NCI-H226 (cell line): Measurements from ENCODE around the gene KIF3B.
"Not testable (repeated sequence)": the region's sequence is repeated elsewhere in the genome, so short reads cannot be mapped to it uniquely, and the experiment has no call there.

Experiments used
- DNase-seq: peaks from one replicate; pipeline ENCODE4 v3.0.0-alpha.2; 2015

The KIF3B gene

DNA sequence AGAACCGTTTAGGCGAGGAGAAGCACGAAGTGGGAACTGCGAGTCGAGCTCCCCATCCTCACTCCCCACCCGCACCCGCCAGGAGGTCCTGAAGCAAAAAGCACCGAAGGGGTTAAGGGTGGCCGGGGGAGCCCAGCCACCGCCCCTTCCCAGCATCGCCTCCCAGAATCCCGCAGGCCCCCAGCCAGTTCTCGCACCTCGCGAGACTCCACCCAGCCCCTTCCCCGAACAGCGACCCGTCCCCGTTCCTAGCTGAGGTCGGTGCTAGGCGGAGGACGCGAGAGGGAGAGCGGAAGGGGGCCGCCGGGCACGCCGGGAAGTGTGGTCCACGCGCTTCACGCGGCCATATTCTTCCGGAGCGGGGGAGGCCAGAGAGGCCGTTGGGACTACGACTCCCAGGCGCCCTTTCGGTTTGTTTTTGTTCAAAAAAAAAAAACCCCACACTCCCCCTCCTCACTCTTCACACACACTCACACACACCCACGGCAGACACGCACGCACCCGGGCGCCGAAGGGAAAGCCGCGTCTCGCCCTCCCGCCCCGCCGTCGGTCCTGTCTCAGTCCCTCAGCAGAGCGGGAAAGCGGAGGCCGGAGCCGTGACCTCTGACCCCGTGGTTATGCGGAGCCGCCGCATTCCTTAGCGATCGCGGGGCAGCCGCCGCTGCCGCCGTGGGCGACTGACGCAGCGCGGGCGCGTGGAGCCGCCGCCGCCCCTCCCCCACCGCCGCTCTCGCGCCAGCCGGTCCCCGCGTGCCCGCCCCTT, 80.6 kb downstream of the KIF3B start, which contains the start of gene ASXL1:
Gene ASXL1 (plus strand): TSS at position 463 of the 763 bp plus-strand sequence. CDS start 445 bp downstream, outside the sequence.
- DNase-seq = peak; percentile 97

DNA sequence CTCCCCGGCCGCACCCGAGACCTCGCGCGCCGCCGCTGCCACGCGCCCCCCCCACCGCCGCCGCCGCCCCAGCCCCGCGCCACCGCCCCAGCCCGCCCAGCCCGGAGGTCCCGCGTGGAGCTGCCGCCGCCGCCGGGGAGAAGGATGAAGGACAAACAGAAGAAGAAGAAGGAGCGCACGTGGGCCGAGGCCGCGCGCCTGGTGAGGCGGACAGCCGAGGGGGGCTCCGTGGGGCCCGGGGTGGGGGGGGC, 81.1 kb downstream of the KIF3B start:
- DNase-seq = no peak

GRCh38 chr20:32358883-32359632, 81.6 kb downstream of the KIF3B start:
- DNase-seq = peak; percentile 46

GRCh38 chr20:32359633-32360332, 82.3 kb downstream of the KIF3B start:
- DNase-seq = no peak

DNA sequence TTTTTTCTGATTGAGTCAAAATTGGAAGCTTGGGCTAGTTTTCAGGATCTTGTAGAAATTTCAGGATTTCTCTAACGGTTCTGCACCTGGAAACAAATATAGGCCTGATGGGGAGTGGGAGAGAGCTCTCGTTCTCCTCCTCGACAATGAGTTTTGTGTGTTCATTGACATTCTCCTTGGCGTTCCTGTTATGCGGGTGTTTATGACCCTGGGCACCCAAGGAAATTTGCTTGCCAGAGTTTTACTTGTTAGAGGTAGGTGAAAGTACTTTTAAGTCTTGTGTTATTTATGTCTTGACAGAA, 82.8 kb downstream of the KIF3B start:
- DNase-seq = no peak

DNA sequence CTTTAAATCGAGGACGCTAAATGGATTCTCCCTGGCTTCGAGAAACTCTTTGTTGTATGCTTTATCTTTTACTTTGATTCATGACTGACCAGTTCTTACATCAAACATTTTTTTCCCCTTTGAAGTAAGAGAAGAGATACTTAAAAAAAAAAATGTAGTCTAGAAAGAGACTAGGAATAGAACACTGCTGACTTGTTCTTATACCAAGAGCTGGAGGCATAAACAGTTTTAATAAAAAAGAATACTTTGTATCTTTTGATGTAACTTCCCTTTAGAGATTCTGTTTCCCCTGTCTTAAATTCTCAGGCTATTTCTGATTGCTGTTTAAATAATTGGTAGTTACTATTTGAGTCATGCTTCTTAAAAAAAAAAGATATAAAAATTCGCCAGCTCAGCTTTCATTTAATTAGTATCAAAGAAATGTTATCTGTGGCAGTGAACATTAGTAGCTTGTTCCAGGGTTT, 85.5 kb downstream of the KIF3B start:
- DNase-seq = no peak

GRCh38 chr20:32363492-32363891, 86.0 kb downstream of the KIF3B start:
- DNase-seq = no peak

- no peak for DNase-seq
Observed at GRCh38 chr20:32364554-32365208, 87.2 kb downstream of the KIF3B start.

- DNase-seq = no peak
Observed at GRCh38 chr20:32365564-32365963, 88.1 kb downstream of the KIF3B start.

DNA sequence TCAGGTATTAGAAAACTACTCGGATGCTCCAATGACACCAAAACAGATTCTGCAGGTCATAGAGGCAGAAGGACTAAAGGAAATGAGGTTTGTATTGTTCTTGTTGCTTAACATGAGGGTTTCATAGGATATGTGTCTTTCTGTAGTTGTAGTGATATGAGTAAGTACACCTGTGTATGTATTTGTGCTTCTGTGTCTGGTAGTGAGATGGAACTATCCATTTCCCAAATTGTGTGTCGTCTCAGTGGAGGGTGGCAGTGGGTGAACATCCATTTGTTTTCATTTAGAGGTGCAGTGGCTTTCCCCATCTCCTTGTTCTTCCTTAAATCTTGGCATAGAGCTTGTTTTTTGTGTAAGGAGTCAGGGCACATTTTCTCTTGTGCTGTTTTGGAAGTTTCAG, 88.9 kb downstream of the KIF3B start:
- no peak for DNase-seq

GRCh38 chr20:32368323-32368722, 90.9 kb downstream of the KIF3B start:
- DNase-seq = no peak

DNA sequence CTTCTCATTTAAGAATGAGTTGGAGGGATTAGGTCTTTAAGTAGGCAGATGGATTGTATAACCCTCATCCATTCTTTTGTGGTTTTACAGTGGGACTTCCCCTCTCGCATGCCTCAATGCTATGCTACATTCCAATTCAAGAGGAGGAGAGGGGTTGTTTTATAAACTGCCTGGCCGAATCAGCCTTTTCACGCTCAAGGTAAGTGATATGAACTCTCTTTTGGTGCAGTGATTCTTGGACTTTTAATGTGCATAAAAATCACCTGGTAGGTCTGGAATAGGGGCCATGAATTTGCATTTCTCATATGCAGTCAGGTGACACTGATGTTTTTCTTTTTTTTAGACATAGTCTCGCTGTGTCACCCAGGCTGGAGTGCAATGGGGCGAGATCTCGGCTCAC, 91.5 kb downstream of the KIF3B start:
- peak; percentile 33 for DNase-seq

GRCh38 chr20:32370897-32371296, 93.4 kb downstream of the KIF3B start:
- no peak for DNase-seq

DNA sequence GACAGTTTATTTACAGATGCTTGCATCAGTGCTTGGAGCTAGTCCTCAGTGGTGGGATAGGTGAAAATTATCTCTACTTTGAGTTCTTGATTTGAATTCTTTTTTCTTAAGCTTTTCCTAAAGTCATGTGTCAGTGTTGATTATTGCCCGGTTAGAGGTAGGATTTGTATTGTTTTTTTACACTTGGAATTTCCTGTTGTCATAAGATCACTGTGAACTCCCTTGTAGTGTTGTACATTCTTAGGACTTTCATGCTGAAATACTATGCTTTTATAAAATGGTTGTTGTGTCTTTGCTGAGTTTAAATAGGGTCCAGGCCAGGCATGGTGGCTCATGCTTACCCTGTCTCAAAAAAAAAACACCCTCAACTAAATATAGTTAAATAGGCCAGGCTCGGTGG, 101.0 kb downstream of the KIF3B start:
- no peak for DNase-seq

DNA sequence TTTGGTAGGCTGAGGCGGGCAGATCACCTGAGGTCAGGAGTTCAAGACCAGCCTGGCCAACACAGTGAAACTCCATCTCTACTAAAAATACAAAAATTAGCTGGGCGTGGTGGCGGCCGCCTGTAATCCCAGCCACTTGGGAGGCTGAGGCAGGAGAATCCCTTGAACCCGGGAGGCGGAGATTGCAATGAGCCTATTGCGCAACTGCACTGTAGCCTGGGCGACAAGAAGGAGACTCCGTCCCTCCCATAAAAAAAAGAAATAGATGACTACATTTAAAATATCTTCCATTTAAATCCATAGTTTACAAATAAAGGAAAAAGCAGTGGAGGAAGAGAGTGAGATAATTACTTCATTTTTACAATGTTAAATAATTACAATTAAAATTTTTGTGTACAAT, 102.6 kb downstream of the KIF3B start:
- DNase-seq = not testable (repeated sequence)

DNA sequence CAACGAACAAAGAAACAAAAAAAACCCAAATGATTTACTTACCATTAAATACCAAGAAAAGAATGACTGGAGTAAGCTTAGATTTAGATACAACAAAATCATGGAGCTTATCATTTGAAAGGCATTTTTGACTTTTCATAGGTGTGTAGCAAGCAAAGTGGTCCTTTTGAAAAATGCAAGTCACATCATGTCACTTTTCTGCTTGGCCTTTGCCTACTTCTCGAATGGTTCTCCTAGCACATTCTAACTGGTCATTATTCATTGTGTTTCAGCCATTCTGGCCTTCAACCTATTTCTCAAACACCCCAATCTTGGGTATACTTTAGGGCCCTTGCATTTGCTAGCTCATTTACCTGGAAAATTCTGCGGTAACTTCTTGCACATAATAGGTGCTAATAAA, 103.3 kb downstream of the KIF3B start:
- no peak for DNase-seq

GRCh38 chr20:32382102-32382950, 104.9 kb downstream of the KIF3B start:
- no peak for DNase-seq

DNA sequence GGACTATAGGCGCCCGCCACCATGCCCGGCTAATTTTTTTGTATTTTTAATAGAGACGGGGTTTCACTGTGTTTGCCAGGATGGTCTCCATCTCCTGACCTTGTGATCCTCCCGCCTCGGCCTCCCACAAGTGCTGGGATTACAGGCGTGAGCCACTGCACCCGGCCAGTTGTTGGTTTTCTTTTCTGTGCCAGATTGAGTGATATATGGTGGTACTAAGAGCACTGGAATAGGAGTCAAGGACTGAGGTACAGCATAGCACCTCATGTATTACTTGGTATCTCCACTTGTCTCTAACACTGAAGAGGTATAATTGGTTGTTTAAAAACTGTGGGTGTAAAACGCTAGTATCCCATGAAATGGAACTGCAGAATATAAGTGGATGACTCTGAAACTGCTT, 106.0 kb downstream of the KIF3B start:
- DNase-seq = not testable (repeated sequence)
